ENCODE data around the gene WBP1L. TPM values are rescaled to one million over a fixed set of nuclear protein-coding genes. Genes with fewer than 3 reads are reported as not detected.

Gene WBP1L
- total RNA-seq, 4 donors from 2014 or later, result 92.8 to 185 (median 154) TPM

DNA sequence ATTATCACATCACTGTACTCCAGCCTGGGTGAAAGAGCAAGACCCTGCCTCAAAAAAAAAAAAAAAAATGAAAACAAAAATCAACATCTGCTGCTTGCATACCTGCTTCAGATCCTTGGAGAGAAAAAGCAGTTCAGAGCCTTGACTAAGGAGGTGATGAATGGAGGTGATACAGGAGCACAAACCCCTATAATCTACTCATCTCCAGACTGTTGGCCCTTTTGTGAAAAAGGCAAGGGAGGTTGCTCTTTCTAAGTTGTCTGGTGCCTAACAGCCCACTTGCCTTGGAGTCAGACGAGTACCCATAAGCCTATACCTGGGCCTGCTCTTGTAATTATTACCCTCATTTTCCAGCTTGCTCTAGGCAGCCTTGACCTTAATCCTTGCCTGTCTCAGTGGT lies 27.9 kb upstream of the WBP1L start:
- TF ChIP-seq, protein P1, sequence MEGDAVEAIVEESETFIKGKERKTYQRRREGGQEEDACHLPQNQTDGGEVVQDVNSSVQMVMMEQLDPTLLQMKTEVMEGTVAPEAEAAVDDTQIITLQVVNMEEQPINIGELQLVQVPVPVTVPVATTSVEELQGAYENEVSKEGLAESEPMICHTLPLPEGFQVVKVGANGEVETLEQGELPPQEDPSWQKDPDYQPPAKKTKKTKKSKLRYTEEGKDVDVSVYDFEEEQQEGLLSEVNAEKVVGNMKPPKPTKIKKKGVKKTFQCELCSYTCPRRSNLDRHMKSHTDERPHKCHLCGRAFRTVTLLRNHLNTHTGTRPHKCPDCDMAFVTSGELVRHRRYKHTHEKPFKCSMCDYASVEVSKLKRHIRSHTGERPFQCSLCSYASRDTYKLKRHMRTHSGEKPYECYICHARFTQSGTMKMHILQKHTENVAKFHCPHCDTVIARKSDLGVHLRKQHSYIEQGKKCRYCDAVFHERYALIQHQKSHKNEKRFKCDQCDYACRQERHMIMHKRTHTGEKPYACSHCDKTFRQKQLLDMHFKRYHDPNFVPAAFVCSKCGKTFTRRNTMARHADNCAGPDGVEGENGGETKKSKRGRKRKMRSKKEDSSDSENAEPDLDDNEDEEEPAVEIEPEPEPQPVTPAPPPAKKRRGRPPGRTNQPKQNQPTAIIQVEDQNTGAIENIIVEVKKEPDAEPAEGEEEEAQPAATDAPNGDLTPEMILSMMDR (IDR thresholded peaks at IDR 0.05; ENCODE audit: low read depth), result no peak

DNA sequence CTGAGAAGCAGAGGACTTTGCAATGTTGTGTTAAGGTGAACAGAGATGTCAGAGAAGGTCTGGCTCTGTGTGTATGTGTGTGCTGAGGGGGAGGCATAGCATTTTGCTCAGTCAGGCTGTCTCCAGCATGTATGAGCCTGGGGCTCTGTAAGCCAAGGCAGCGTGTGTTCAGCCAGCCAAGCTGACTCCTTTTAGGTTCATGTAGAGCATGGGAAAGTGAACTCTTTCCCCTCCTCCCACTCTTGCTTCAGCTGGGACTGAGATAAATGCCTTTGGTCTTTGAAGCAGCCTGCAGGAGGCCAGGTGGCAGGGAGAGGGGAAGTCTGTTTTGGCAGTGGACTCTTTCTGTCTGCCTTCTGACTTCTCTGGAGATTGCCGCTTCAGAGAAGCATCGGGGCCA lies 25.5 kb upstream of the WBP1L start:
- TF ChIP-seq, protein P1 (IDR thresholded peaks at IDR 0.05; ENCODE audit: low read depth), result no peak

DNA sequence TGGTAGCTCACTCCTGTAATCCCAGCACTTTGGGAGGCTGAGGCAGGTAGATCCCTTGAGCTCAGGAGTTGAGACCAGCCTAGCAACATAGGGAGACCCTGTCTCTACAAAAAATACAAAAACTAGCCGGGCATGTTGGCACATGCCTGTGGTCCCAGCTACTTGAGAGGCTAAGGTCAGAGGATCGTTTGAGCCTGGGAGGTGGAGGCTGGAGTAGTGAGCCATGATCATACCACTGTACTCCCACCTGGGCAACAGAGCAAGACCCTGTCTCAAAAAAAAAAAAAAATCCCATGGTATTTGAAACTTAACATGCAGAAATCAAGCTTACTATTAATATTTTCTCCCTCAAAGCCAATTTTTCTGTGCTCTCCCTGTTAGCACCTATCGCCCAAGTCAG lies 23.4 kb upstream of the WBP1L start:
- TF ChIP-seq, protein P1 (IDR thresholded peaks at IDR 0.05; ENCODE audit: low read depth), result no peak

DNA sequence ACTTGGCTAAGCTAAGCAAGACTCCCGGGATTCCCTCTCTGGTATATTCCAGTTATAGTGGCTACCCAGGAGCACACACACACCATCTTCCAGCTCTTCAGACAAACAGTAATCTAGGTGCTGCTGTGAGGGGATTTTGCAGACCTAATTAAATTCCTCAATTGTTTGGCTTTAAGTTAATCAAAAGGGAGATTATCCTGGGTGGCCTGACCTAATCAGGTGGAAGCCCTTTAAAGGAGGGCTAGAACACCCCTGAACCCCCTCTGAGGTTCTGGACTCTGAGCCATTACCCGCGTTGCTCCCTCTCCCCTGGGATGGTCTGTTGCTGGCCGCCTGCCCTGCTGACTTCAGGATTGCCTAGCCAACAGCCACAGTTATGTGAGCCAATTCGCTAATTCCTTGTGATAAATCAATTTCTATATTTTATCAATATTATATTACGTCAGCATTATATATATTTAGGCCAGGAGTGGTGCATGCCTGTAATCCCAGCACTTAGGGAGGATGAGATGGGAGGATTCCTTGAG lies 22.9 kb upstream of the WBP1L start:
- TF ChIP-seq, protein P1 (IDR thresholded peaks at IDR 0.05; ENCODE audit: low read depth), result no peak

DNA sequence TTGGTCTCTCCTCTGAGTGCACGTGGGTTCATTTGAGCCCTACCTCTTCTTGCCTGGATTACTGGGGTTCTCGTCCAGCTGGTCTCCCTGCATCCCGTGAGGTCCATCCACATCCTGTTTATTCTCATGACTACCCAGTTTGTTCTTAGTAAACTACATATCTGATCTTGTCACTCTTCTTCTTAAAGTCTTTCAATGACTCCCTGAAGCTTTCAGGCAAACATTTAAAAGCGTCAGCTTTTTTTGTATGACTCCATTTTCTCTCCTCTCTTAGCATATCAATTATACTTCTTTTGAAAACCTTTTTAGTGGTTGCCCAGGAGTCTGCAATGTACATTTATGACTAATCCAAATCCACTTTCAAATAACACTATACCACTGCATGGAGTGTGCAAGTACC lies 21.8 kb upstream of the WBP1L start:
- TF ChIP-seq, protein P1 (IDR thresholded peaks at IDR 0.05; ENCODE audit: low read depth), result no peak

DNA sequence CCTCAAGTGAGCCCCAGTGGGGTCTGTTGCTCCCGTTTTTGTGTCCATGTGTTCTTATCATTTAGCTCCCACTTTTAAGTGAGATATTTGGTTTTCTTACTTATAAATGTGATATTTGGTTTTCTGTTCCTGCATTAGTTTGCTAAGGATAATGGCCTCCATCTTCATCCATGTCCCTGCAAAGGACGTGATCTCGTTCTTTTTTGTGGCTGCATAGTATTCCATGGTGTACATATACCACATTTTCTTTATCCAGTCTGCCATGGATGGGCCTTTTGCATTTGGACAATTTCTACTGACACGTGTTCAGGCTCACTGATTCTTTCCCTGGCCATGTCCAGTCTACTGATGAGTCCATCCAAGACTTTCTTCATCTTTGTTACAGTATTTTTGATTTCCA lies 19.8 kb upstream of the WBP1L start:
- TF ChIP-seq, protein P1 (IDR thresholded peaks at IDR 0.05; ENCODE audit: low read depth), result no peak

DNA sequence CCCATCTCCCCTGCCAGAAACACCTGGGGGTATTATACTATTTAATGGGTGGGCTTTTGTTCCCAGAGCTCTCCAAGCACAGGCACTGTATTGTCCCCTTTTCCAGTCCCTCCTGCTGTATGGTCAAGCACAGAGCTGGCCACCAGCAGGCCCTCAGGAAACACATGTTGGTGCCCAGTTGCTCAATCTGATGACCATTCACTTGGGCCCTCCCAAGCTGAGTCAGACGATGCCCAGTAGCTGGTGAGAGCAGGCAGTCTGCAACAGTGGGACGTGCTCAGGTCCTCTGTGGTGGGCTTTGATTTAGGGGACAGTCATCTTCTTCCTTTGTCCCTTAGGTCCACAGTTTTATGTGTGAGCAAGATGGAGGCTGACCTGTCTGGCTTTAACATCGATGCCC lies 17.5 kb upstream of the WBP1L start:
- TF ChIP-seq, protein P1 (IDR thresholded peaks at IDR 0.05; ENCODE audit: low read depth), result no peak
